Tibial nerve (tissue), 4 donors: ENCODE results near the gene NEK11. TPM values are rescaled to one million over a fixed set of nuclear protein-coding genes. Genes with fewer than 3 reads are reported as not detected.

Experiments used
- DNase-seq, 2 donors: peaks; one replicate each; pipeline ENCODE4 v3.0.0-alpha.2; 2019; ENCODE audit warnings: low spot score in 2 of 2
- H3K27ac ChIP-seq, 4 donors: fragments of 200-600 bp; sonication (generic) in 3 of 4; one replicate each; pipeline ENCODE4 v1.5.1; 2017 to 2019; ENCODE audit warnings: mild to moderate bottlenecking in 1 of 4
- H3K27me3 ChIP-seq, 2 donors: fragments of 200-600 bp; sonication (generic) in 1 of 2; one replicate each; pipeline versions ENCODE4 v1.5.1 to v1.6.0; 2017 to 2019
- H3K36me3 ChIP-seq, 3 donors: fragments of 200-600 bp; sonication (generic); one replicate each; pipeline ENCODE4 v1.5.1; 2018 to 2019
- H3K4me1 ChIP-seq, 4 donors: fragments of 200-600 bp; sonication (generic) in 3 of 4; one replicate each; pipeline ENCODE4 v1.5.1; 2017 to 2019
- H3K4me3 ChIP-seq, 4 donors: fragments of 200-600 bp; sonication (generic) in 3 of 4; one replicate each; pipeline ENCODE4 v1.5.1; 2017 to 2019; ENCODE audit warnings: mild to moderate bottlenecking in 1 of 4, moderate library complexity in 1 of 4
- H3K9me3 ChIP-seq, 4 donors: fragments of 200-600 bp; sonication (generic) in 3 of 4; one replicate each; pipeline ENCODE4 v1.5.1; 2017 to 2019
- CTCF ChIP-seq, 5 experiments: fragments of 200-600 bp in 3 of 5; fragments of 450-650 bp in 2 of 5; sonication (generic) in 3 of 5; IDR thresholded peaks; one replicate each; pipeline ENCODE4 v1.5.1; 2016 to 2019; ENCODE audit warnings: antibody characterized with exemption in 5 of 5, mild to moderate bottlenecking in 3 of 5, moderate library complexity in 2 of 5
- EP300 ChIP-seq, 2 donors: sonication (generic); formaldehyde crosslinking; IDR thresholded peaks; one replicate each; pipeline ENCODE4 v1.6.1; 2017; ENCODE audit warnings: antibody characterized with exemption in 2 of 2, mild to moderate bottlenecking in 1 of 2
- POLR2A ChIP-seq, 2 donors: fragments of 450-650 bp; IDR thresholded peaks; one replicate each; pipeline ENCODE4 v1.6.1; 2017; ENCODE audit warnings: antibody characterized with exemption in 2 of 2, mild to moderate bottlenecking in 2 of 2, moderate library complexity in 2 of 2
- WGBS, 2 donors: methylation state at CpG; one replicate each; pipeline ENCODE4 v1.1.5; 2018; 5-methylcytosine and 5-hydroxymethylcytosine counted together
- total RNA-seq, 4 donors: library from RNA; depleted of rRNA; stranded (reverse); fragments of >200 nt; gene quantifications; one replicate each; pipeline ENCODE4 v1.1.0, GENCODE V29; 2016

The NEK11 gene
- total RNA-seq, 4 donors from 2014 or later: 7.0 to 32.8 (median 15.3) TPM

DNA sequence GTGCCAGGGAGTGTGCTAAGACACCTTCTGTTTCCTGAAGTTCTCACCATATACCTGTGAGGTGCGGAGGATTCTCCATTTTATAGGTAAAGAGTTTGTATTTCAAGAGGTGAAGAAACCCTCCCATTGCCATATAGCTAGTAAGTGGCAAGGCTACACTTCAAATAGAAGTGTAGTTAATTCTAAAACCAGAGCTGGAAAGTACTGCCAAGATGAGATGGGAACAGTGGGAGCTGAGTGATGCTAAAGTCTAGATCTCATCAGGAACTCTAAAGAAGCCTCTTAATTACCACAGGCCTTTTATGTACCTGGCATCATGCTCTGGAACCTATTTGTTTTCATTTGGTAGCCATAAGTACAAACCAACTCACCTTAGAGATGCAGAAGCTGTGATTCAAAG lies 256.3 kb downstream of the NEK11 start:
- DNase-seq: no peak
- H3K4me1 ChIP-seq: no peaks in the 10 kb centered on the region
- peaks cover 0 to 18% (median 0%) of the 10 kb centered on the region in 3 donors for H3K36me3 ChIP-seq
- H3K27me3 ChIP-seq: no peaks in the 10 kb centered on the region
- no peak for TF ChIP-seq CTCF (IDR thresholded peaks at IDR 0.05)
- TF ChIP-seq EP300 (IDR thresholded peaks at IDR 0.05): no peak
- TF ChIP-seq POLR2A (IDR thresholded peaks at IDR 0.05): no peak
- WGBS, 2 donors: 95 to 96% methylated on average over 1 of the region's 1 CpG
- H3K4me3 ChIP-seq: no peak overlapping the region
- H3K27ac ChIP-seq: no peak overlapping the region
- H3K9me3 ChIP-seq: no peaks in the 10 kb centered on the region

DNA sequence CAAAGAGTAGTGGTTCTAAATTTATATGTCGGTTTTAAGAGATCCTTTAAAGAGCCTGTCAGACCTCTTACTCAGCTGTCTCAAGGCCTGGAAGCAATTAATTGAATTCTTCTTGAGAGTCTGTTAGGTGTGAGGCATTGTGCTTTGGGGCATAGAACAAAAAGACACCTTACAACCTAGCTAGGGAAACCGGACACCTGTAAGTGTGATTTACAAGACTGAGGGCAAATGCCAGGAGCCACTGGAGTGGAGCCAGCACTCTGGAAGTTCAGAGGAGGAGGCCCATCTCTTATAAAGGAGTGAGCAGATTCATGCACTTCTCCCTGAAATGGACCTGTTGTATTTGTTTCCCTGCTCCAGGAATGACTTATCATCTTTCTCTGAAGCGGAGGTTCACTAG lies 257.2 kb downstream of the NEK11 start:
- 63 to 74% methylated on average over 3 of the region's 3 CpGs for WGBS, 2 donors
- Histone ChIP-seq H3K9me3 (peaks cover 0 to under 1% (median 0%) of the 10 kb centered on the region in 4 donors), H3K27me3 (no peaks in the 10 kb centered on the region), H3K4me1 (no peaks in the 10 kb centered on the region), H3K4me3 (no peak overlapping the region), H3K36me3 (peaks cover 0 to 21% (median 0%) of the 10 kb centered on the region in 3 donors), H3K27ac (no peak overlapping the region)
- no peak for TF ChIP-seq EP300 (IDR thresholded peaks at IDR 0.05)
- no peak for TF ChIP-seq CTCF (IDR thresholded peaks at IDR 0.05)
- TF ChIP-seq POLR2A (IDR thresholded peaks at IDR 0.05): no peak
- no peak for DNase-seq

GRCh38 chr3:131284302-131284701 lies 257.6 kb downstream of the NEK11 start:
- no peak overlapping the region for H3K27ac ChIP-seq
- H3K4me3 ChIP-seq: no peak overlapping the region
- peaks cover 0 to 26% (median 0%) of the 10 kb centered on the region in 3 donors for H3K36me3 ChIP-seq
- no peak for TF ChIP-seq EP300 (IDR thresholded peaks at IDR 0.05)
- TF ChIP-seq CTCF (IDR thresholded peaks at IDR 0.05): no peak
- no peak for TF ChIP-seq POLR2A (IDR thresholded peaks at IDR 0.05)
- H3K9me3 ChIP-seq: peaks cover 0 to 3% (median 0%) of the 10 kb centered on the region in 4 donors
- H3K27me3 ChIP-seq: no peaks in the 10 kb centered on the region
- no peak for DNase-seq
- no peaks in the 10 kb centered on the region for H3K4me1 ChIP-seq
- WGBS, 2 donors: 80 to 89% methylated on average over 1 of the region's 1 CpG

DNA sequence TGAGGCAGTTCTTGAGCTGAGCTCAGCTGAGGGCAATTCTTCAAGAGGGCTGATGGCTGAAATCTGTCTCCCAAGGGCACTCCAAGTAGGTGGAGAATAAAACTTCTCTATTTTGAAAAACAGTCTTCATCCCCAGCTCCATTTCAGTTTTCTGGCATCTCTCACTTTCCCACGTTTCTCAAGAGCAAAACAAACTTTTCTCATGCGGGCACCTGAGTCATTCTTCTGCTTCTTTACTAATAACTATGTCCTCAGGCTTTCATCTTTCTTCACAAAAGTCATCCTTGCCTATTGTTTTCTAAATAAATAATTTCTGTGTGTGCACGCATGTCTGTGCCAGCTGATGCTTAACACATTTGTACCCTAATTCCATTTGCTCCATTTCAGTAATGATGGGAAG lies 258.8 kb downstream of the NEK11 start:
- no peak overlapping the region for H3K27ac ChIP-seq

DNA sequence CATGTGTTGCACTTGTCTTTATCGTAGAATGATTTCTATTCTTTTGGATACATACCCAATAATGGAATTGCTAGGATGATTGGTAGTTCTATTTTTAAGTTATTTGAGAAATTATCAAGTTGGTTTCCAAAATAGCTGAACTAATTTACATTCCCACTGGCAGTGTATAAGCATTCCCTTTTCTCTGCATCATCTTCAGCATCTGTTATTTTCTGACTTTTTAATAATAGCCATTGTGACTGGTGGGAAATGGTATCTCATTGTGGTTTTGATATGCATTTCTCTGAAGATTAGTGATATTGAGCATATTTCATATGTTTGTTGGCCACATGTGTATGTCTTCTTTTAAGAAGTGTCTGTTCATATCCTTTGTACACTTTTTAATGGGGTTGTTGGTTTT lies 273.2 kb downstream of the NEK11 start:
- 97 to 98% methylated on average over 1 of the region's 1 CpG for WGBS, 2 donors
- no peaks in the 10 kb centered on the region for H3K4me1 ChIP-seq
- H3K27ac ChIP-seq: no peak overlapping the region
- peaks cover 0 to 9% (median 0%) of the 10 kb centered on the region in 4 donors for H3K9me3 ChIP-seq
- H3K4me3 ChIP-seq: no peak overlapping the region
- DNase-seq: no peak
- peaks cover 0 to 11% (median 0%) of the 10 kb centered on the region in 3 donors for H3K36me3 ChIP-seq
- TF ChIP-seq CTCF (IDR thresholded peaks at IDR 0.05) (no peak), POLR2A (IDR thresholded peaks at IDR 0.05) (no peak), EP300 (IDR thresholded peaks at IDR 0.05) (no peak)
- no peaks in the 10 kb centered on the region for H3K27me3 ChIP-seq

More for the DNA sequence above, 258.8 kb downstream of the NEK11 start:
- H3K36me3 ChIP-seq: peaks cover 0 to 32% (median 0%) of the 10 kb centered on the region in 3 donors
- 78% methylated on average over 3 of the region's 3 CpGs for WGBS, 2 donors
- peaks cover 0 to 3% (median 0%) of the 10 kb centered on the region in 4 donors for H3K9me3 ChIP-seq
- no peaks in the 10 kb centered on the region for H3K27me3 ChIP-seq
- no peak for DNase-seq
- no peaks in the 10 kb centered on the region for H3K4me1 ChIP-seq
- TF ChIP-seq EP300 (IDR thresholded peaks at IDR 0.05): no peak
- no peak for TF ChIP-seq POLR2A (IDR thresholded peaks at IDR 0.05)
- TF ChIP-seq CTCF (IDR thresholded peaks at IDR 0.05): no peak
- H3K4me3 ChIP-seq: no peak overlapping the region
